Measurements from ENCODE around the gene APPL2. TPM values are rescaled to one million over a fixed set of nuclear protein-coding genes. Genes with fewer than 3 reads are reported as not detected.

APPL2 gene
- total RNA-seq, 6 donors from 2014 or later: 23.8 to 72.3 (median 28.6) TPM

DNA sequence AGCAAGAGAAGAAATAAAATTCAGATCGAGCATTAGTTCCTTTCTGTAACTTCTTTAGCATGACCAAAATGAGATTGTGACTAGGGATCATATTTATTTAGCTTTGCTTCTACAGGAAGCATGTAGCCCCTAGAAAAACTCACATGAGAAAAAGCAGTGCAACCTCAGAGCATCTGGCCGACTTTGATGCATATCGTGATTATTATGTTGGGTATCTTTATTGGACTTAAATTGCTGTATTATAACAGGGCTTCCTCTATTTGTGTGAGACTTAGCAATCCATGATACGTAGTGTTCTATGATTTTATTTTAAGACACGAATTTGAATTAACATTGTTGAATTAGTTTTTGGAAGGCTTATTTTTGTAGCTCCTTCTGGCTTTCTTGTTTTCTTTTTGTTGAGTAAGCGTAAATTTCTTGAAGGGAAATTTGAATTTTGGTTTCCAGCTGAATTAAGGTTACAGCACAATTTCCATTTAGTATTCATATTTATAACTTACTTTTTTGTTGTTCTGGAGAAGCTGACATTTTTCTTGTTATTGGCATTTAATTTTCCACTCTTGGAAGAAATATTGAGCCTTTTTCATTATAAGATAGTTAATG lies 94.6 kb downstream of the APPL2 start:
- Histone ChIP-seq H3K36me3 (peaks cover 12 to 99% (median 21%) of the 10 kb centered on the region in 4 donors), H3K4me1 (peaks cover 0 to 4% (median 0%) of the 10 kb centered on the region in 4 donors), H3K4me3 (no peak overlapping the region), H3K9me3 (no peaks in the 10 kb centered on the region), H3K27ac (no peak overlapping the region), H3K27me3 (no peaks in the 10 kb centered on the region)
- TF ChIP-seq POLR2A (IDR thresholded peaks at IDR 0.05) (no peak), POLR2AphosphoS5 (IDR thresholded peaks at IDR 0.05) (no peak), EP300 (IDR thresholded peaks at IDR 0.05) (no peak)
- TF ChIP-seq, protein P1, sequence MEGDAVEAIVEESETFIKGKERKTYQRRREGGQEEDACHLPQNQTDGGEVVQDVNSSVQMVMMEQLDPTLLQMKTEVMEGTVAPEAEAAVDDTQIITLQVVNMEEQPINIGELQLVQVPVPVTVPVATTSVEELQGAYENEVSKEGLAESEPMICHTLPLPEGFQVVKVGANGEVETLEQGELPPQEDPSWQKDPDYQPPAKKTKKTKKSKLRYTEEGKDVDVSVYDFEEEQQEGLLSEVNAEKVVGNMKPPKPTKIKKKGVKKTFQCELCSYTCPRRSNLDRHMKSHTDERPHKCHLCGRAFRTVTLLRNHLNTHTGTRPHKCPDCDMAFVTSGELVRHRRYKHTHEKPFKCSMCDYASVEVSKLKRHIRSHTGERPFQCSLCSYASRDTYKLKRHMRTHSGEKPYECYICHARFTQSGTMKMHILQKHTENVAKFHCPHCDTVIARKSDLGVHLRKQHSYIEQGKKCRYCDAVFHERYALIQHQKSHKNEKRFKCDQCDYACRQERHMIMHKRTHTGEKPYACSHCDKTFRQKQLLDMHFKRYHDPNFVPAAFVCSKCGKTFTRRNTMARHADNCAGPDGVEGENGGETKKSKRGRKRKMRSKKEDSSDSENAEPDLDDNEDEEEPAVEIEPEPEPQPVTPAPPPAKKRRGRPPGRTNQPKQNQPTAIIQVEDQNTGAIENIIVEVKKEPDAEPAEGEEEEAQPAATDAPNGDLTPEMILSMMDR (IDR thresholded peaks at IDR 0.05): no peak
- ATAC-seq (ENCODE audit: low FRiP score in 2 of 2) (no peak), DNase-seq (no peak)
- WGBS, 2 donors: 95% methylated on average over 6 of the region's 6 CpGs

DNA sequence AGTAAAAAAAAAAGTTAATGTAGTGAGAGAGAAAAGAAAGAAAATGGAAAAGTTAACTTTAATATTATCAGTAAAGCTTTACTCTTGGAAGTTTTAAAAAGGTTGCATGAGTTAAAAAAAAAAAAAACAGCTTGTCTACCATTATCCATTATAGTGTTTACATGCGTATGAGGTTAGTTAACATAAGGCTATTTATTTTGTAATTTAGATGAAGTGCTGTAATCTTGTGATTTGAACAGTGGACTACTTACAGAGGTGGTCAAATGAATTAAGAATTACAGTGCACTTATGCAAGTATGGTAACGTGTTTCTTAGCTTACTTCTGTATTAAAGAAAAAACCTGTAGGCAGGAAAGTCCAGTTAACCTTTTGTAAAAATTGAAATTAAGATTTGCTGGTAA lies 97.7 kb downstream of the APPL2 start:
- H3K27ac ChIP-seq: no peak overlapping the region
- no peaks in the 10 kb centered on the region for H3K27me3 ChIP-seq
- no peak overlapping the region for H3K4me3 ChIP-seq
- ATAC-seq (ENCODE audit: low FRiP score in 2 of 2) (no peak), DNase-seq (no peak)
- TF ChIP-seq EP300 (IDR thresholded peaks at IDR 0.05) (no peak), POLR2A (IDR thresholded peaks at IDR 0.05) (no peak), POLR2AphosphoS5 (IDR thresholded peaks at IDR 0.05) (no peak)
- TF ChIP-seq, protein P1 (IDR thresholded peaks at IDR 0.05): no peak
- no peaks in the 10 kb centered on the region for H3K9me3 ChIP-seq
- peaks cover 12 to 94% (median 20%) of the 10 kb centered on the region in 4 donors for H3K36me3 ChIP-seq
- no peaks in the 10 kb centered on the region for H3K4me1 ChIP-seq
- 74 to 80% methylated on average over 2 of the region's 2 CpGs for WGBS, 2 donors

Other genes with a start within 250 kb of the APPL2 start
- gene NOPCHAP1, start 249.9 kb downstream of the APPL2 start, total RNA-seq: 10 to 100 TPM in 2 of 6 donors, 1 to 10 TPM in 4; 2.1 to 13.0 (median 7.6) TPM
- 10 to 100 TPM in 1 of 6 donors, 1 to 10 TPM in 5; 1.2 to 11.6 (median 2.9) TPM for gene ALDH1L2, start 151.7 kb downstream of the APPL2 start, total RNA-seq
- 100 to 1,000 TPM in 2 of 6 donors, 10 to 100 TPM in 4; 32.5 to 114 (median 69.6) TPM for gene WASHC4, start 128.4 kb downstream of the APPL2 start, total RNA-seq
- 10 to 100 TPM in 2 of 6 donors, 1 to 10 TPM in 4; 1.0 to 15.0 (median 6.2) TPM for gene C12orf75, start 94.5 kb upstream of the APPL2 start, total RNA-seq